GM12878 (cell line): Measurements from ENCODE around the gene MORN4. TPM values are rescaled to one million over a fixed set of nuclear protein-coding genes. Genes with fewer than 3 reads are reported as not detected.

Experiments
- ATAC-seq: fragments of 200-7000 bp; cut with Tn5 transposase; 3 replicates; pipeline ENCODE4 v1.9.1; 2020; ENCODE audit warnings: mild to moderate bottlenecking, moderate library complexity
- BruUV-seq: library from RNA; stranded (reverse); fragments of 400-500 nt; replicated peaks from 2 replicates; lab custom pipeline; 2021; lab: Mats Ljungman, UMichigan
- CTCF ChIA-PET: fragments of 300-600 bp; sonication (Branson Sonifier 250); formaldehyde crosslinking; extraction: SDS; loops from one replicate; lab custom pipeline; 2021; ENCODE audit warnings: inconsistent platforms; lab: Yijun Ruan, JAX
- POLR2A ChIA-PET: fragments of 350-600 bp; formaldehyde crosslinking; extraction: SDS; loops from one replicate; lab custom pipeline; 2021; ENCODE audit warnings: inconsistent platforms; lab: Charles Lee
- RAD21 ChIA-PET: fragments of 300-600 bp; sonication (Branson Sonifier 250); formaldehyde crosslinking; loops from one replicate; lab custom pipeline; 2023; ENCODE audit warnings: antibody characterized with exemption; ENCODE audit not compliant: unreplicated experiment; lab: Charles Lee
- SMC1A ChIA-PET: fragments of 300-600 bp; sonication (Branson Sonifier 250); formaldehyde crosslinking; loops from one replicate; lab custom pipeline; 2023; ENCODE audit not compliant: unreplicated experiment, uncharacterized antibody; lab: Charles Lee
- DNase-seq: peaks from one replicate; pipeline ENCODE4 v3.0.0-alpha.2; 2011; ENCODE audit warnings: low read depth, low spot score
- FAIRE-seq: peaks from 3 replicates; lab custom pipeline; 2011; peaks lifted over from hg19 to GRCh38; lab: Jason Lieb, UNC
- H2AFZ ChIP-seq: 2 replicates; pipeline ENCODE4 v1.6.0; 2011; ENCODE audit warnings: low read depth, low read length, control low read depth; ENCODE audit not compliant: control insufficient read depth
- H3K27ac ChIP-seq: 2 replicates; pipeline ENCODE4 v1.5.1; 2011; ENCODE audit warnings: control low read depth; ENCODE audit not compliant: control insufficient read depth, insufficient read depth
- H3K27me3 ChIP-seq, 2 experiments: replicated peaks in 1 of 2; 2 replicates each; pipeline versions ENCODE4 v1.6.0 to v1.6.1; 2011; ENCODE audit warnings: low read length in 1 of 2; ENCODE audit not compliant: control insufficient read depth in 2 of 2, insufficient read depth in 2 of 2
- H3K36me3 ChIP-seq, 2 experiments: 2 replicates each; pipeline ENCODE4 v1.5.1; 2011; ENCODE audit warnings: low read length in 1 of 2; ENCODE audit not compliant: control insufficient read depth in 2 of 2, insufficient read depth in 2 of 2
- H3K4me1 ChIP-seq: 2 replicates; pipeline ENCODE4 v1.6.1; 2011; ENCODE audit warnings: mild to moderate bottlenecking, low read length, moderate library complexity, mixed read lengths; ENCODE audit not compliant: control insufficient read depth, insufficient read depth
- H3K4me2 ChIP-seq: 2 replicates; pipeline ENCODE4 v1.6.0; 2011; ENCODE audit warnings: control low read depth; ENCODE audit not compliant: control insufficient read depth, insufficient read depth
- H3K4me3 ChIP-seq: fragments of 200-600 bp; sonication (generic); 2 replicates; pipeline ENCODE4 v1.5.1; 2016
- H3K79me2 ChIP-seq: 2 replicates; pipeline ENCODE4 v1.6.0; 2011; ENCODE audit warnings: low read length; ENCODE audit not compliant: control insufficient read depth, insufficient read depth
- H3K9ac ChIP-seq: 2 replicates; pipeline ENCODE4 v1.8.0; 2011; ENCODE audit warnings: low read length, control low read depth, mixed read lengths; ENCODE audit not compliant: control insufficient read depth, insufficient read depth
- H3K9me3 ChIP-seq: replicated peaks from 3 replicates; pipeline ENCODE4 v1.5.1; 2011; ENCODE audit warnings: mild to moderate bottlenecking, low read length; ENCODE audit not compliant: control insufficient read depth, insufficient read depth
- H4K20me1 ChIP-seq: 2 replicates; pipeline ENCODE4 v1.6.0; 2011; ENCODE audit not compliant: control insufficient read depth, insufficient read depth
- CBFB ChIP-seq: IDR thresholded peaks from 2 replicates; pipeline ENCODE4 v1.6.1; 2016; ENCODE audit warnings: antibody characterized with exemption, low read depth
- CEBPB ChIP-seq, 2 experiments: fragments of 150-350 bp in 1 of 2; IDR thresholded peaks; 2 replicates each; pipeline ENCODE4 v1.6.1; 2012 to 2014; ENCODE audit warnings: low read depth in 2 of 2, low read length in 2 of 2, borderline replicate concordance in 1 of 2, inconsistent platforms in 1 of 2
- CHD1 ChIP-seq: IDR thresholded peaks from 2 replicates; pipeline ENCODE4 v1.6.1; 2012; ENCODE audit warnings: low read depth, low read length, improper control_type of control experiment
- CREM ChIP-seq: IDR thresholded peaks from 2 replicates; pipeline ENCODE4 v1.6.1; 2014; ENCODE audit warnings: antibody characterized with exemption, low read depth
- E4F1 ChIP-seq: fragments of 450-650 bp; IDR thresholded peaks from 2 replicates; pipeline ENCODE4 v1.6.1; 2018; ENCODE audit warnings: borderline replicate concordance, mild to moderate bottlenecking; ENCODE audit not compliant: partially characterized antibody
- EGR1 ChIP-seq, 2 experiments: IDR thresholded peaks; 1 replicate in 1 of 2; 2 replicates in 1 of 2; pipeline ENCODE4 v1.6.1; 2011 to 2012; ENCODE audit warnings: low read depth in 2 of 2, low read length in 2 of 2, borderline replicate concordance in 1 of 2, mild to moderate bottlenecking in 1 of 2, moderate library complexity in 1 of 2
- EZH2 ChIP-seq: IDR thresholded peaks from 2 replicates; pipeline ENCODE4 v1.6.1; 2012; ENCODE audit warnings: low read depth, mild to moderate bottlenecking, control low read depth, inconsistent platforms, low read length, borderline replicate concordance; ENCODE audit not compliant: control insufficient read depth
- GABPA ChIP-seq: IDR thresholded peaks from 2 replicates; pipeline ENCODE4 v1.6.1; 2014; ENCODE audit warnings: antibody characterized with exemption, low read depth, mild to moderate bottlenecking, inconsistent platforms
- KLF5 ChIP-seq: fragments of 450-650 bp; IDR thresholded peaks from 2 replicates; pipeline ENCODE4 v1.6.1; 2014; ENCODE audit warnings: mild to moderate bottlenecking; ENCODE audit not compliant: partially characterized antibody
- NR2C2 ChIP-seq: IDR thresholded peaks from 2 replicates; pipeline ENCODE4 v1.6.1; 2011; ENCODE audit warnings: borderline replicate concordance, low read depth; ENCODE audit not compliant: control insufficient read depth, insufficient read length
- PAX5 ChIP-seq: IDR thresholded peaks from 2 replicates; pipeline ENCODE4 v1.6.1; 2011; ENCODE audit warnings: low read depth, low read length, borderline replicate concordance
- PAX8 ChIP-seq: fragments of 450-650 bp; IDR thresholded peaks from 2 replicates; pipeline ENCODE4 v1.6.1; 2017; ENCODE audit warnings: mild to moderate bottlenecking, moderate library complexity
- SPI1 ChIP-seq: IDR thresholded peaks from 2 replicates; pipeline ENCODE4 v1.6.1; 2011; ENCODE audit warnings: low read depth, mild to moderate bottlenecking, low read length, moderate library complexity, borderline replicate concordance; ENCODE audit not compliant: insufficient read depth
- USF1 ChIP-seq: IDR thresholded peaks from 2 replicates; pipeline ENCODE4 v1.6.1; 2011; ENCODE audit warnings: borderline replicate concordance, low read depth, mild to moderate bottlenecking, moderate library complexity, mixed read lengths, low read length; ENCODE audit not compliant: insufficient read depth; ENCODE audit errors: extremely low read length
- WRNIP1 ChIP-seq: IDR thresholded peaks from 2 replicates; pipeline ENCODE4 v1.6.1; 2011; ENCODE audit warnings: low read depth, low read length, improper control_type of control experiment, borderline replicate concordance
- ZNF207 ChIP-seq: fragments of 450-650 bp; IDR thresholded peaks from 2 replicates; pipeline ENCODE4 v1.6.1; 2014; ENCODE audit warnings: antibody characterized with exemption, mild to moderate bottlenecking, borderline replicate concordance
- ZZZ3 ChIP-seq: IDR thresholded peaks from 2 replicates; pipeline ENCODE4 v1.6.1; 2011; ENCODE audit warnings: low read depth; ENCODE audit not compliant: control insufficient read depth, insufficient read length
- WGBS: methylation state at CpG from one replicate; pipeline ENCODE4 v1.1.6; 2016; ENCODE audit warnings: low lambda C conversion rate; ENCODE audit not compliant: insufficient replicate concordance, insufficient coverage; ENCODE audit errors: missing lambda C conversion rate; 5-methylcytosine and 5-hydroxymethylcytosine counted together
- in situ Hi-C: fragments of 300-500 bp; cut with MboI; formaldehyde crosslinking; loops from 9 replicates; pipeline ENCODE4 v1.14.3; 2018; ENCODE audit warnings: mixed read lengths
- intact Hi-C: fragments of 100-400 bp; cut with micrococcal nuclease; formaldehyde crosslinking; loops from one replicate; pipeline ENCODE4 v1.14.2; 2022; ENCODE audit not compliant: unreplicated experiment
- polyA plus RNA-seq, 11 experiments: library from polyadenylated mRNA; depleted of rRNA in 4 of 11; unstranded in 6 of 11; stranded (reverse) in 5 of 11; fragments of >200 nt; fragmentation: Nextera tagmentation in 4 of 11; fragmentation: Illumina TruSeq in 1 of 11; extraction: Ambion mirVana in 4 of 11; extraction: Trizol in 1 of 11; gene quantifications; 1 replicate in 1 of 11; 2 replicates in 10 of 11; pipeline versions ENCODE4 v1.2.1 to v1.2.3, GENCODE V29; 2011 to 2016; ENCODE audit warnings: inconsistent platforms in 2 of 11, missing spikeins in 2 of 11, low read depth in 1 of 11
- total RNA-seq, 4 experiments: library from RNA; depleted of rRNA in 3 of 4; stranded (reverse); fragments of >200 nt in 3 of 4; fragmentation: Illumina TruSeq in 1 of 4; extraction: Trizol in 1 of 4; gene quantifications; 2 replicates each; pipeline versions ENCODE4 v1.2.1 to v1.2.3, GENCODE V29; 2013 to 2021

Gene MORN4
- total and polyA plus RNA-seq, 10 of the 15 experiments (the other 5 are each of a cell fraction or from before 2014, with no cell fraction given): 1.3 to 5.5 (median 2.6) TPM

GRCh38 chr10:97659589-97659988 lies 26.3 kb upstream of the MORN4 start:
- H3K4me3 ChIP-seq: no peak overlapping the region
- CTCF ChIA-PET: no interaction called here
- TF ChIP-seq KLF5 (no peak), NR2C2 (no peak), CHD1 (no peak), USF1 (no peak), WRNIP1 (no peak), CREM (no peak), CEBPB (IDR thresholded peaks at IDR 0.05; ENCODE audit: borderline replicate concordance in 1 of 2, low read depth in 2 of 2, low read length in 2 of 2) (no peak), ZNF207 (no peak), CBFB (no peak), E4F1 (no peak), EGR1 (IDR thresholded peaks at IDR 0.05; ENCODE audit: borderline replicate concordance in 1 of 2, low read depth in 2 of 2, low read length in 2 of 2) (no peak), EZH2 (no peak), PAX5 (no peak), PAX8 (no peak), GABPA (no peak), SPI1 (no peak), ZZZ3 (no peak)

More at GRCh38 chr10:97659589-97659988, 26.3 kb upstream of the MORN4 start:
- no TSS peak for BruUV-seq
- no peak for ATAC-seq
- intact Hi-C loops: no loop called here
- no peak overlapping the region for H3K4me2 ChIP-seq
- no peaks in the 10 kb centered on the region for H4K20me1 ChIP-seq
- in situ Hi-C loops: no loop called here
- 100% methylated on average over 1 of the region's 1 CpG for WGBS
- H3K4me1 ChIP-seq: no peaks in the 10 kb centered on the region
- no peak for DNase-seq
- H3K36me3 ChIP-seq: peaks cover 5 to 21% of the 10 kb centered on the region in 2 experiments
- no peak for FAIRE-seq
- ChIA-PET POLR2A (interaction anchor here (0.7 kb wide), 1 partner anchor 437 kb away, joined by 3 read pairs; no protein-coding TSS in a partner anchor), SMC1A (interaction anchor here (1.2 kb wide), 1 partner anchor 24 kb away, joined by 3 read pairs; no protein-coding TSS in a partner anchor), RAD21 (no interaction called here)
- H3K9me3 ChIP-seq: no peaks in the 10 kb centered on the region
- no peak overlapping the region for H3K9ac ChIP-seq
- no peaks in the 10 kb centered on the region for H3K27me3 ChIP-seq
- no peak overlapping the region for H2AFZ ChIP-seq
- H3K27ac ChIP-seq: no peak overlapping the region
- no peaks in the 10 kb centered on the region for H3K79me2 ChIP-seq
